ENCODE results near the gene FAM20C.

DNA sequence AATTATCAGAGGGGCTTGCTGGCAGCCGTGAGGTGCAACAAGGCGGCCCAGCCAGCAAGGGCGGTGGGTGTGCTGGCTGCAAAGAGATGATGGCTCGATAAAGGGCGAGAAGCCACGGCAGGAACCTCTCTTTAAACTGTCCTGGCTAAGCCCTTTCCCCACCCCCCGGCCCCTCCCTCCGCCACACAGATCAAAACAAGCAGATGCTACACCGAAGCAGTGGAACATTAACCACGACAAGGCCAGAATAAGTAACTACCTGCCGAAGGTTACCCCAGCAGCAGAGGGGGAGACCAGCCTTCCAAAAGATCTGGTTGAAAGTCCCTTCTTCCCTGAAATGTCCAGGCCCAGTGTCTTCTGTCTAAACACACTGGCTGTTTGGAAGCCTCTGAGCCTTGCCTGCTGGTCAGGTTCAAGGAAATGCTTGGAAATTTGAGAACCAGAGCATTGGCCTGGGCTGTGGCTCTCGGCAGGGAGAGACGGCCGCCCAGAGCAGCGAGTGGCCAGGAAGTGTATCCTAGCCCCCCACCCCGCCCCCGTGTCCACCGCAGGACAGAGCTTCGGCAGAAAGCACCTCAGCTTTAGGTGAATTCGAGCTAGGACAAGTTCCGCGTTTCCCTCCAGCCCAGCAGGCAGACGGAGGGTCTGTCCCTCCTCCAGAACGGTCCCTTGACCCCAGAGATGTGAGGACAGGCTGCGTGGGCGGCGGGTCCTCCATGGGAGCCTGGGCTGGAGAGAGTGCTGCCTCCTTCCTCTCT is 2.1 kb downstream of the FAM20C start:
- TF ChIP-seq, protein P1, sequence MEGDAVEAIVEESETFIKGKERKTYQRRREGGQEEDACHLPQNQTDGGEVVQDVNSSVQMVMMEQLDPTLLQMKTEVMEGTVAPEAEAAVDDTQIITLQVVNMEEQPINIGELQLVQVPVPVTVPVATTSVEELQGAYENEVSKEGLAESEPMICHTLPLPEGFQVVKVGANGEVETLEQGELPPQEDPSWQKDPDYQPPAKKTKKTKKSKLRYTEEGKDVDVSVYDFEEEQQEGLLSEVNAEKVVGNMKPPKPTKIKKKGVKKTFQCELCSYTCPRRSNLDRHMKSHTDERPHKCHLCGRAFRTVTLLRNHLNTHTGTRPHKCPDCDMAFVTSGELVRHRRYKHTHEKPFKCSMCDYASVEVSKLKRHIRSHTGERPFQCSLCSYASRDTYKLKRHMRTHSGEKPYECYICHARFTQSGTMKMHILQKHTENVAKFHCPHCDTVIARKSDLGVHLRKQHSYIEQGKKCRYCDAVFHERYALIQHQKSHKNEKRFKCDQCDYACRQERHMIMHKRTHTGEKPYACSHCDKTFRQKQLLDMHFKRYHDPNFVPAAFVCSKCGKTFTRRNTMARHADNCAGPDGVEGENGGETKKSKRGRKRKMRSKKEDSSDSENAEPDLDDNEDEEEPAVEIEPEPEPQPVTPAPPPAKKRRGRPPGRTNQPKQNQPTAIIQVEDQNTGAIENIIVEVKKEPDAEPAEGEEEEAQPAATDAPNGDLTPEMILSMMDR (conservative IDR thresholded peaks at IDR 0.05; ENCODE audit: low read length) = no peak
- no peak for TF ChIP-seq EZH2phosphoT487 (IDR thresholded peaks at IDR 0.05; ENCODE audit: borderline replicate concordance, low read depth, low read length)
